ENCODE results near the gene SPTA1. TPM values are rescaled to one million over a fixed set of nuclear protein-coding genes. Genes with fewer than 3 reads are reported as not detected.

The SPTA1 gene
- total RNA-seq, 1 donor from 2014 or later: 0.09 TPM

DNA sequence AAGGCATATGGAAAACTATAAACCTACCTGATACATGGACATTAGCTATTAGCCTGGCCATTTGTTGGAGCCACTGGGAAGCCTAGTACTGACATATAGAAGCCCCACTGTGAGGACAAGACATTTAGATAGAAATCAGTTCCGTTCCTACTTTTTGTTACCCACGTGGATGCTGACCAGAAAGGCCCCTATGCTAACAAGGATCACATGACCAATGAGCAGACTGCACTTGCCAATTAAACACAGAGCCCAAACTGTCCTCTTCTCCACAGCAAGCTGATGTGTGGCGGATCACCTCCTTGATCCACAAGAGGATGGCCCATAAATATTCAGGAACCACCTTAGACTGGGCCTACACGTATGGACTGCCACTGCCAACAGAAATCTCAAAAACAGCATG lies 45.2 kb upstream of the SPTA1 start:
- no peaks in the 10 kb centered on the region for H3K9me3 ChIP-seq (ENCODE audit: insufficient read depth, low read depth, low read length)
- Mint-ChIP-seq H3K4me3 (ENCODE audit: unreplicated experiment) (no peak overlapping the region), H3K27ac (ENCODE audit: unreplicated experiment) (no peak overlapping the region), H3K4me1 (ENCODE audit: low read depth, unreplicated experiment) (peaks cover 4% of the 10 kb centered on the region), H3K27me3 (ENCODE audit: low read depth, unreplicated experiment) (peaks cover 2% of the 10 kb centered on the region), H3K9me3 (ENCODE audit: unreplicated experiment) (no peaks in the 10 kb centered on the region), H3K36me3 (ENCODE audit: low read depth, unreplicated experiment) (no peaks in the 10 kb centered on the region)
- H3K36me3 ChIP-seq (ENCODE audit: insufficient read depth, low read length): no peaks in the 10 kb centered on the region
- no peaks in the 10 kb centered on the region for H3K27me3 ChIP-seq (ENCODE audit: insufficient read depth, low read length)
- no peak overlapping the region for H3K9ac ChIP-seq (ENCODE audit: low read length)
- no peaks in the 10 kb centered on the region for H3K79me2 ChIP-seq (ENCODE audit: insufficient read depth, low read length)
- no peak for FAIRE-seq
- TF ChIP-seq EZH2 (IDR thresholded peaks at IDR 0.05; ENCODE audit: insufficient read depth, low read length): no peak
- TF ChIP-seq, protein P1, sequence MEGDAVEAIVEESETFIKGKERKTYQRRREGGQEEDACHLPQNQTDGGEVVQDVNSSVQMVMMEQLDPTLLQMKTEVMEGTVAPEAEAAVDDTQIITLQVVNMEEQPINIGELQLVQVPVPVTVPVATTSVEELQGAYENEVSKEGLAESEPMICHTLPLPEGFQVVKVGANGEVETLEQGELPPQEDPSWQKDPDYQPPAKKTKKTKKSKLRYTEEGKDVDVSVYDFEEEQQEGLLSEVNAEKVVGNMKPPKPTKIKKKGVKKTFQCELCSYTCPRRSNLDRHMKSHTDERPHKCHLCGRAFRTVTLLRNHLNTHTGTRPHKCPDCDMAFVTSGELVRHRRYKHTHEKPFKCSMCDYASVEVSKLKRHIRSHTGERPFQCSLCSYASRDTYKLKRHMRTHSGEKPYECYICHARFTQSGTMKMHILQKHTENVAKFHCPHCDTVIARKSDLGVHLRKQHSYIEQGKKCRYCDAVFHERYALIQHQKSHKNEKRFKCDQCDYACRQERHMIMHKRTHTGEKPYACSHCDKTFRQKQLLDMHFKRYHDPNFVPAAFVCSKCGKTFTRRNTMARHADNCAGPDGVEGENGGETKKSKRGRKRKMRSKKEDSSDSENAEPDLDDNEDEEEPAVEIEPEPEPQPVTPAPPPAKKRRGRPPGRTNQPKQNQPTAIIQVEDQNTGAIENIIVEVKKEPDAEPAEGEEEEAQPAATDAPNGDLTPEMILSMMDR (IDR thresholded peaks at IDR 0.05; ENCODE audit: insufficient read depth, low read depth, low read length): no peak
- no peak for DNase-seq (ENCODE audit: low read depth)
- no peak overlapping the region for H3K4me3 ChIP-seq (ENCODE audit: insufficient read depth, low read depth, low read length)
- no peak overlapping the region for H2AFZ ChIP-seq (ENCODE audit: low read depth, low read length)
- no peak overlapping the region for H3K4me2 ChIP-seq (ENCODE audit: low read length)
- H4K20me1 ChIP-seq (ENCODE audit: insufficient read depth, low read length): no peaks in the 10 kb centered on the region
- no peak overlapping the region for H3K27ac ChIP-seq (ENCODE audit: low read depth, low read length)
- H3K4me1 ChIP-seq (ENCODE audit: insufficient read depth, low read length): no peaks in the 10 kb centered on the region

DNA sequence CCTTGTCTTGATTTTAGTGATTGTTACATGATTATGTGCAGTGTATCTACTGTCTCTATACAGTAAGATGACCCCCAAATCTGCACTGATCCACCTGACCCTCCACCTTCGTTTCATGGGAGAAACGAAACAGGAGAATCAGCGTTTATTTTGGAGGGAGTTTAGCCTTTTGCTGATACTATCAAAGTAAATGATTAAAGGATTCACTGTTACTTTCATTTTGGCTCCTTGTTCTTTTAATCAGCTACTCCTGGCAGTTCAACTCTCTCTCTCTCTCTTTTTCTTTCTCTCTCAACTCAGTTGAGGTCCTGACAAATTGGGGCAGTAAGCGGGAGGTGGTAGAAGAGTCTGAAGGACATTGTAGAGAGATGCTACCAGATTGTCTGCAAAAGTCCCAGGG lies 43.9 kb upstream of the SPTA1 start:
- H3K4me1 Mint-ChIP-seq (ENCODE audit: low read depth, unreplicated experiment): peaks cover under 1% of the 10 kb centered on the region
- Histone ChIP-seq H3K9me3 (ENCODE audit: insufficient read depth, low read depth, low read length) (no peaks in the 10 kb centered on the region), H3K4me1 (ENCODE audit: insufficient read depth, low read length) (no peaks in the 10 kb centered on the region), H2AFZ (ENCODE audit: low read depth, low read length) (no peak overlapping the region), H3K36me3 (ENCODE audit: insufficient read depth, low read length) (no peaks in the 10 kb centered on the region), H3K79me2 (ENCODE audit: insufficient read depth, low read length) (no peaks in the 10 kb centered on the region), H3K4me3 (ENCODE audit: insufficient read depth, low read depth, low read length) (no peak overlapping the region), H3K9ac (ENCODE audit: low read length) (no peak overlapping the region), H3K4me2 (ENCODE audit: low read length) (no peak overlapping the region), H3K27ac (ENCODE audit: low read depth, low read length) (no peak overlapping the region), H3K27me3 (ENCODE audit: insufficient read depth, low read length) (no peaks in the 10 kb centered on the region), H4K20me1 (ENCODE audit: insufficient read depth, low read length) (no peaks in the 10 kb centered on the region)
- peaks cover 2% of the 10 kb centered on the region for H3K27me3 Mint-ChIP-seq (ENCODE audit: low read depth, unreplicated experiment)
- H3K4me3 Mint-ChIP-seq (ENCODE audit: unreplicated experiment): no peak overlapping the region
- H3K36me3 Mint-ChIP-seq (ENCODE audit: low read depth, unreplicated experiment): no peaks in the 10 kb centered on the region
- no peaks in the 10 kb centered on the region for H3K9me3 Mint-ChIP-seq (ENCODE audit: unreplicated experiment)
- H3K27ac Mint-ChIP-seq (ENCODE audit: unreplicated experiment): no peak overlapping the region
- no peak for DNase-seq (ENCODE audit: low read depth)
- FAIRE-seq: no peak
- TF ChIP-seq, protein P1 (IDR thresholded peaks at IDR 0.05; ENCODE audit: insufficient read depth, low read depth, low read length): no peak
- no peak for TF ChIP-seq EZH2 (IDR thresholded peaks at IDR 0.05; ENCODE audit: insufficient read depth, low read length)

DNA sequence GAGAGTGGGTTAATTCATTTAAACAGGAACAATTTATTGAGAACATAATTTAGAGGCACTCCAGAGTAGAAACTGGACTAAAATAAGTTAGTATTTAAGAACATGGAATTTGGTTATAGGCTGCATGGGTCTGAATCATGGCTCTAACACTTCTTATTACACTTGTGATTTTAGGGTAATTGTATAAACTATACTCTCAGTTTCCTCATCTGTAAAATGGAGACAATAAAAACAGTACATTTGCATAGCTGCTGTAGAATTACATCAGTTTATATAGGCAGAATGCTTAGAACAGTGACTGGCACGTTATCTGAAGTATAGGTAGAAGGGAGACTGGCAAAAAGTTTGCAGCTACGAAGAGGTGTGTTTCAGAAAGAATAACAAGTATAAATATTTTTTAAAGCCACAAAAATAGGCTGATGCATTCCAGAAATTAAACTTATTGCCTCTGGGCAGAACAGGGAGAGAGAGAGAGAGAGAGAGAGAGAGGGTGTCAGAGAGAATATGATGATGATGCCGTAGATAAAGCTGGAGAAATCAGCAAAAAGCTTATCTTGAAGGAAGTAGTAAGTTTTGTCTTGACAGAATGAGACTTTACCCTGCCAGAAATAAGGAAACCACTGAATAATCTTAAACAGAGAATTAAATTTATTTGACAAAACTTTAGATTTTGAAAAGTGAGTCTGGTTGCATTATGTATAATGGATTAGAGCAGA lies 42.2 kb upstream of the SPTA1 start:
- H3K4me3 Mint-ChIP-seq (ENCODE audit: unreplicated experiment): no peak overlapping the region

More for the DNA sequence above, 42.2 kb upstream of the SPTA1 start:
- Mint-ChIP-seq H3K27ac (ENCODE audit: unreplicated experiment) (no peak overlapping the region), H3K27me3 (ENCODE audit: low read depth, unreplicated experiment) (peaks cover 2% of the 10 kb centered on the region), H3K36me3 (ENCODE audit: low read depth, unreplicated experiment) (no peaks in the 10 kb centered on the region), H3K9me3 (ENCODE audit: unreplicated experiment) (no peaks in the 10 kb centered on the region), H3K4me1 (ENCODE audit: low read depth, unreplicated experiment) (no peaks in the 10 kb centered on the region)
- no peak overlapping the region for H3K27ac ChIP-seq (ENCODE audit: low read depth, low read length)
- no peaks in the 10 kb centered on the region for H3K27me3 ChIP-seq (ENCODE audit: insufficient read depth, low read length)
- FAIRE-seq (no peak), DNase-seq (ENCODE audit: low read depth) (no peak)
- no peaks in the 10 kb centered on the region for H3K4me1 ChIP-seq (ENCODE audit: insufficient read depth, low read length)
- H3K9me3 ChIP-seq (ENCODE audit: insufficient read depth, low read depth, low read length): no peaks in the 10 kb centered on the region
- no peaks in the 10 kb centered on the region for H3K79me2 ChIP-seq (ENCODE audit: insufficient read depth, low read length)
- TF ChIP-seq, protein P1 (IDR thresholded peaks at IDR 0.05; ENCODE audit: insufficient read depth, low read depth, low read length): no peak
- H3K9ac ChIP-seq (ENCODE audit: low read length): no peak overlapping the region
- no peak overlapping the region for H3K4me2 ChIP-seq (ENCODE audit: low read length)
- H2AFZ ChIP-seq (ENCODE audit: low read depth, low read length): no peak overlapping the region
- no peaks in the 10 kb centered on the region for H4K20me1 ChIP-seq (ENCODE audit: insufficient read depth, low read length)
- no peaks in the 10 kb centered on the region for H3K36me3 ChIP-seq (ENCODE audit: insufficient read depth, low read length)
- no peak overlapping the region for H3K4me3 ChIP-seq (ENCODE audit: insufficient read depth, low read depth, low read length)

Measured in astrocyte (in vitro differentiated cells and primary cell).